ENCODE results near the gene NCBP2.
"Not testable (repeated sequence)": the region's sequence is repeated elsewhere in the genome, so short reads cannot be mapped to it uniquely, and the experiment has no call there.

The NCBP2 gene

GRCh38 chr3:196944037-196944790 is 1.9 kb upstream of the NCBP2 start:
- not testable (repeated sequence) for H3K4me3 ChIP-seq (ENCODE audit: low read depth, low read length); DNase-seq (ENCODE audit: low read depth)

DNA sequence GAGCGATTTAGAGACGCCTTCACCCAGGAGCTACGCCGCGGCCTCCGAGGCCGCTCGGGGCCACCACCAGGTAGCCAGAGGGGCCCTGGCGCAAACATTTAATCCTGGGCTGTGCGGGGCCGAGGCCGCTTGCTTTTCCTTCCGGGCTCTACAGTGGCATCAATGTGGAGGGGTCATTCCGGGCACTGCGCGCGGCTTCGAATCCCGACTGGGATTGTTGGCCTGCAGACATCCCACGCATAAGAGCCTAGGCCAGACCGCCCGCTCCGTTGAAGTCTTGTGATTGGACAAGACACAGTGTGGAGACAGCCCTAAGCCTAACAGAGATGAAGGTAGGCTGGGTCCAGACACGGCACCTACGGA is 568 bp upstream of the NCBP2 start:
- DNase-seq (ENCODE audit: low read depth), result peak; percentile 19
- peak overlapping the region; percentile 88 for H3K4me3 ChIP-seq (ENCODE audit: low read depth, low read length)

DNA sequence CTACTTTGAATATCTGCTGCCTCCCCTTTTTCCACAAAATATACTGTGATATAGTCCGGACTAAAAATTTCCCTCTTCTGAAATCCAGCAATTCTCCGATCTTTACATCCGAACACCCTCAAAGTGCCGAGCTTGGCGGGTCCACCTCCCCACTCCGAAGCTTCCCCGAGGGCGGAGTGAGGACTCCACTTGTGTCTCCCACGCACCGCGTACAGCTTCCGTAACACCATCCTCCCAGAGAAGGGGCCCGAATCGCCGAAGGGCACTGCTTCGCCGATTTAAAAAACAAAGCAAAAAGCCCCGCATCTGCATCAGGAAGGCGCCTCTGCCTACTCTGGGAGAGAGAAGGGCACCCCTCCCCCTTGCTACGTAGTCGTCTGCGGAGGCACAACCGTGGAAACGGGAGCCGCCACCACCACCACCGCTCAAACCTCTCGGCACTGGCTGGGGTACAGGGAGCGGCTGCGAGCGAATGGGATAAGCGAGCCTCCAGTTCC is 551 bp downstream of the NCBP2 start:
- peak; percentile 17 for DNase-seq (ENCODE audit: low read depth)
- peak overlapping the region; percentile 88 for H3K4me3 ChIP-seq (ENCODE audit: low read depth, low read length)

DNA sequence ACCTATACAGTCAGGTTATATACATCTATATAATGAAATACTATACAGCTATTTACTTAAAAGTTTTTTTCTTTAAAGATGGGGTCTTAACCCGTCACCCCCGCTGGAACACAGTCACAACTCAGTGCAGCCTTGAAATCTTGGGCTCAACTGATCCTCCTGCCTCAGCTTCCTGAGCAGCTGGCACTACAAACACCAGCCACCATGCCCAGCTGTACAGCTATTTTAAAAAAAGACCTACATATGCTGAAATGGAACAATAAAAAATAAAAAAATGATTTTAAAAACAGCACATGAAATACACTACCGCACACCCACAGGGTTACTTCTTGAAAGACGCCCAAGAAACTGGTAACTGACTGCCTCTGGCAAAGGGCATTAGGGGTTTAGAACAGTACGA is 3.8 kb downstream of the NCBP2 start:
- H3K4me3 ChIP-seq (ENCODE audit: low read depth, low read length), result no peak overlapping the region
- DNase-seq (ENCODE audit: low read depth), result no peak

DNA sequence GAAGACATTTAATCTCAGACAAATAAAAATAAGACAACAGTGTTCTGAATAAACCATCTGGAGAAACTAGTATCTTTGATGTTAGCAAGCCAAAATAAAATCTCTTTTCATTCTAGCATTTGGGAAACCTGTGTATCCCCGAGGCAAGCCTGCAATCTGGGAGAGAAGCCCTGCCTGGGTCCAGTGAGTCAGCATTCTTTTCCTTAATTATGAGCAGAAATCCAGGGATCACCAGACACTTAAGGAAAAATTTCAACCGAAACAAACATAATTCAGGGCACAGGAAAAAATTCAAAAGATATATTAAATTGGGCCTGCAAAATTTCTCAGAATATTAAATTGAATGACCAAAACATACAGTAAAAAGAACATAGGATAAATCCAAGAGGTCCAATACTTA is 4.2 kb downstream of the NCBP2 start:
- DNase-seq (ENCODE audit: low read depth), result no peak
- no peak overlapping the region for H3K4me3 ChIP-seq (ENCODE audit: low read depth, low read length)

DNA sequence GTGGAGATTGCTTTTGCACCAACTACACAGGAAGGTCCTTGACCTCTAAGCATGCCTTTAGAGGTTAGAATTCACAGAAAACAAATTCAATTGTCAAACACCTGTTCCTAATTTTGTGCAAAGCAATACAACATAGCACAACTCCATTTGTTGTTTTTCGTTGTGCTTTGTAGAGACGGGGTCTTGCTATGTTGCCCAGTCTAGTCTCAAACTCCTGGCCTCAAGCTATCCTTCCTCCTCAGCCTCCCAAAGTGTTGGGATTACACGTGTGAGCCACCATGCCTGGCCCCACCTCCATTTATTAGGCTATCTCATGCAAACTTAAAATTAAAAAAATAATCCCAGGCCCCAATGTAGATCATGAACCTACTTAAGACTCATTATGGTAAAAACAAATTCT is 6.0 kb downstream of the NCBP2 start:
- H3K4me3 ChIP-seq (ENCODE audit: low read depth, low read length), result no peak overlapping the region
- no peak for DNase-seq (ENCODE audit: low read depth)

DNA sequence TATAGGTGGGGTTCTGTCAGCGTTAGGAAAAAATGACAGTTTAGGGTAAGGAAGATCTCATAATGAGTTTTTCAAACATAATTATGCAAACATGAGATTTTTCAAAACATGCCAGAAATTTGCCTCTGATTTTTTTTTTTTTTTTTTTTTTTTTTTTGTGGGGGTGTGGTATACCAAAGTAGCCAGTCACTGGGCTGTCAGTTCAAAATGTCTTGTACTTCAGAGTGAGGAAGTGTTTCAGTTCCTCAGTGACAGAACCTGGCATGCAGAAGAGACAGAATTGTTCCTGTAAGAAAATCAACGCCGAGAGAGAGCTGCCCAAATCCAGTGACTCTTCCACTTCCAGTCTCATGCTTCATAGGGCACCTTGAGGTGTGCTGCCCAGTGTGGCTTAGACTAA is 9.7 kb downstream of the NCBP2 start:
- H3K4me3 ChIP-seq (ENCODE audit: low read depth, low read length), result no peak overlapping the region
- DNase-seq (ENCODE audit: low read depth), result no peak

GRCh38 chr3:196931828-196932587 is 10.3 kb downstream of the NCBP2 start:
- H3K4me3 ChIP-seq (ENCODE audit: low read depth, low read length), result no peak overlapping the region
- no peak for DNase-seq (ENCODE audit: low read depth)

DNA sequence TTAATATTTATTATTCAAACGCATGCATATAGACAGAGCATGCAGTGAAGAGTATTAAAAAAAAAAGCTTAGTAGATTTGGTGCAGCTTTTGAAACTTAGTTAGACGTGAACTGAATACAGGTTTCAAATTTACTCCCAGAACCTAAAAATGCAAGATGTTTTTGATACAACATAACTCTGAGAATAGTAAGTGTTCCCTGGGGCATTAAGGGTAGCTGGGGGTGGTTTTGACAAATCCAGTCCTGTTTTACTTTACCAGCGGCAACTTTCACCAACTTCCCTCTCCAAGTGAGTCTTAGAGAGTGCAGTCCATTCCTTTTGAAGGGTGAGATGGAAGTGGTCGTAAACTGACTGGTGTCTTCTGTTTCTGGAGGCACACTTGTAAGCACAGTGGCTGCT is 11.2 kb downstream of the NCBP2 start:
- no peak overlapping the region for H3K4me3 ChIP-seq (ENCODE audit: low read depth, low read length)
- no peak for DNase-seq (ENCODE audit: low read depth)

DNA sequence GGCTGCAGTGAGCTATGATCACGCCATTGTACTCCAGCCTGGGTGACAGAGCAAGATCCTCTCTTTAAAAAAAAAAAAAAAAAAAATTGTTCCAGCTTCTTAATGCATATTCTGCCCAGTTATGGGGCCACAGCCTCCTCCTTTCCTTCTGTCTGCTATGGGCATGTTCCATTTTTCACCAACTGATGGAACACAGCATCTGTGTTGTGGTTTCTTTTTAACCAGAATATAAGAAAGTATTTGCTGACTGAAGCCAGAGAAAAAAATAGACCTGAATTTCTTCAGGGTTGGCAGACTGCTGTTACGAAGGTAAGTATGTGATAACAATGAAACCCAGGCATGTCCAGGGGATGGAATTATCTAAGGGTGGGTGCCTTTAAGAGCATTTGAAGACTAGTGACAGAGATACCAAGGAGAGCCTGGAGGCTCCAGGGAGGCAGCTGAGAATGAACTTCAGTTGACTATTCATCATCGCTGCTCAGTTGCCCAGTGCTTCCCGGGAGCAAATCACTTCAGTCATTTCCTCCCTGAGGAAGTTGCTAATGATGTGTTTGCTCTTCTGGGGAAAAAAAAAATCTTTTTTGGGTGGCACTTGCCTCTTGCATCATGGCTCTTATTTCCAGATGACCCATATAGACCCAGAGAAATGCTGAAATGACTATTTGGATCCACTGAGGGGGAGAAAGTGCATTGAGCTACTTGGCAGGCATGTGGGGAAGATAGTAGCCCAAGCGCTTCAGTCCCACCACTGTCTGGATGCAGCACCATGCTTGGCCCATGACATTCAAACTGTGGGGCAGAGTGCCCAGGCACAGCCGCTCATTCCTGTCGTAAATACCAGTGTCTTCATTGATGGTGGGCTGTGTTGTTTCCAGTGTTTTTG is 14.5 kb downstream of the NCBP2 start:
- H3K4me3 ChIP-seq (ENCODE audit: low read depth, low read length), result no peak overlapping the region
- no peak for DNase-seq (ENCODE audit: low read depth)

DNA sequence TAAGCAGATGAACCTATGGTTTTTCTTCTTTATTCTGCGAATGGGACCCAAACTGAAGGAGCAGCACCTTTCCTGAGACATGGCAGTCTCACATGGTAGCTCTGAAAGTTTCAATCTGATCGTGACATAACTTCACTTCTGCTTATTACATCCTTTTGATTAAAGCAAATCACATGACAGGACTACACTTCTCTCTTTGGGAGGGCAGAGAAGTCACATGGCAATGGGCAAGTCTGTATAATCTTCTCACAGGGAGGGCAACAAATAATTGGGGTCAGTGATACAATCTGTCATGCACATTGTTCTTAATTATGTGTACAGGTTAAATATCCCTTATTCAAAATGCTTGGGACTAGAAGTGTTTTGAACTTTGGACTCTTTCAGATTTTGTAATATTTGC is 21.6 kb downstream of the NCBP2 start:
- no peak for DNase-seq (ENCODE audit: low read depth)
- no peak overlapping the region for H3K4me3 ChIP-seq (ENCODE audit: low read depth, low read length)

DNA sequence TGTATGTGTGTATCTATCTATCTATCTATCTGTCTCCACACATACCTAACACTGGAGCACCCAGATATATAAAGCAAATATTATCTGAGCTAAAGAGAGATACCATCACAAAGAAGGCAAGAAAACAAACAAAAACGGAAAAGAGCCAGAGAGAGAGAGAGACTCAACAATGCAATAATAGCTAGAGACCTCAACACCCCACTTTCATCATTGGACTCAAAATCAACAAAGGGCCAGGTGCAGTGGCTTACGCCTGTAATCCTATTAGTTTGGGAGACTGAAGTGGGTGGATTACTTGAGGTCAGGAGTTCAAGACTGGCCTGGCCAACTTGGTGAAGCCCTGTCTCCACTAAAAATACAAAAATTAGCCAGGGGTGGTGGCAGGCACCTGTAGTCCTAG is 23.4 kb downstream of the NCBP2 start:
- no peak overlapping the region for H3K4me3 ChIP-seq (ENCODE audit: low read depth, low read length)
- no peak for DNase-seq (ENCODE audit: low read depth)

GRCh38 chr3:196916995-196917394 is 25.3 kb downstream of the NCBP2 start:
- no peak for DNase-seq (ENCODE audit: low read depth)
- no peak overlapping the region for H3K4me3 ChIP-seq (ENCODE audit: low read depth, low read length)

- no peak overlapping the region for H3K4me3 ChIP-seq (ENCODE audit: low read depth, low read length)
- DNase-seq (ENCODE audit: low read depth), result no peak
These were observed 26.1 kb downstream of the NCBP2 start for GRCh38 chr3:196916221-196916620.

DNA sequence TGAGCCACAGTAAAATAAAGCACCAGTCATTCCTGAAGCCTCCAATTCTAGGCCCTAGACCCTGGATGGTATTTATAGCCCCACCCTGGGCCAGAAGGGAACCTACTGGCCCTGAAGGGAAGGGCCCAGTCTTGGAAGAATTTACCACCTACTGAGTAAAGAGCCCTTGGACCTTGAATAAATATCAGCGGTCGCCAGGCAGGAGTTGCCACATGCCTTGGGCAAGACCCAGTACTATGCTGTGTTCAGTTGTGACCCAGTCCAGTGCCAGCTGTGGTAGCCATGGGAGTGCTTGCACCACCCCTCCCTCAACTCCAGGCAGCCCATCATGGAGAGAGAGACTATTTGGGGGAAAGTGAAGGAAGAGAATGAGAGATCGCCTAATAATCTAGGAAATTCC is 27.0 kb downstream of the NCBP2 start:
- no peak for DNase-seq (ENCODE audit: low read depth)
- no peak overlapping the region for H3K4me3 ChIP-seq (ENCODE audit: low read depth, low read length)

DNA sequence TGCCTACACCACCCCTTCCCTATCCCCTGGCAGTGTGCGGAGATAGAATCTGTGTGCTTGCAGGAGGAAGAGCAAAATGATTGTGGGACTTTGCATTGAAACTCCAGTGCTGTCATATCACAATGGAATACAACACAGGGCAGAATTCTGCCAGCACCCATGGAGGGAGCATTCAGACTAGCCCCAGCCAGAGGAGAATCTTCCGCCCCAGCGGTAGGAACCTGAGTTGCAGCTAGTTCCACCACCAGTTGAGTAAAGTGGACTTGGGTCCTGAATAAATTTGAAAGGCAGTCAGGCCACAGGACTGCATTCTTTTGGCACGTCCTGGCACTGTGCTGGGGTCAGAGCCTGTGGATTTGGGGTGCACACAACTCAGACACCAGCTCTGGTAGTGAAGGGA is 27.5 kb downstream of the NCBP2 start:
- H3K4me3 ChIP-seq (ENCODE audit: low read depth, low read length), result no peak overlapping the region
- no peak for DNase-seq (ENCODE audit: low read depth)

- DNase-seq (ENCODE audit: low read depth), result no peak
- H3K4me3 ChIP-seq (ENCODE audit: low read depth, low read length), result no peak overlapping the region
These were observed 38.6 kb downstream of the NCBP2 start for GRCh38 chr3:196903740-196904139.

DNA sequence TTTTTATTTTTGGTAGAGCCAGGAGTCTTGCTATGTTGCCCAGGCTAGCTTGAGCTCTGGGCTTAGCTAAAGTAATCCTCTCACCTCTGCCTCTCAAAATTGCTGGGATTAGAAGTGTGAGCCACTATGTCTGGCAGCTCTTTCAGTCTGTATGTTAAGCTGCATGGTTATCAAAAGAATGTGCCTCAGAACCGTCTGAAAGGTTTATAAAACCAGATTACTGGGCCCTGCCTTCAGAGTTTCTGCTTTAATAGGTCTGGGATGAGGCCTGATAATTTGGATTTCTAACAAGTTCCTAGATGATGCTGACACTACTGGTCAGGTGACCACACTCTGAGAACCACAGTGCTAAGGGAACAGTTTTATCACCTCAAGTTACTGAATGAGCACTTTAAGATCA is 40.0 kb downstream of the NCBP2 start:
- no peak overlapping the region for H3K4me3 ChIP-seq (ENCODE audit: low read depth, low read length)
- no peak for DNase-seq (ENCODE audit: low read depth)

GRCh38 chr3:196901768-196902167 is 40.6 kb downstream of the NCBP2 start:
- no peak for DNase-seq (ENCODE audit: low read depth)
- no peak overlapping the region for H3K4me3 ChIP-seq (ENCODE audit: low read depth, low read length)

- no peak overlapping the region for H3K4me3 ChIP-seq (ENCODE audit: low read depth, low read length)
- DNase-seq (ENCODE audit: low read depth), result no peak
These were observed 46.1 kb downstream of the NCBP2 start for GRCh38 chr3:196896229-196896628.
